EL (cell line): ENCODE results near the gene TMEM191C.
"Not testable (repeated sequence)": the region's sequence is repeated elsewhere in the genome, so short reads cannot be mapped to it uniquely, and the experiment has no call there.

Source experiments
- DNase-seq: peaks from one replicate; pipeline ENCODE4 v3.0.0-alpha.2; 2016

The TMEM191C gene

DNA sequence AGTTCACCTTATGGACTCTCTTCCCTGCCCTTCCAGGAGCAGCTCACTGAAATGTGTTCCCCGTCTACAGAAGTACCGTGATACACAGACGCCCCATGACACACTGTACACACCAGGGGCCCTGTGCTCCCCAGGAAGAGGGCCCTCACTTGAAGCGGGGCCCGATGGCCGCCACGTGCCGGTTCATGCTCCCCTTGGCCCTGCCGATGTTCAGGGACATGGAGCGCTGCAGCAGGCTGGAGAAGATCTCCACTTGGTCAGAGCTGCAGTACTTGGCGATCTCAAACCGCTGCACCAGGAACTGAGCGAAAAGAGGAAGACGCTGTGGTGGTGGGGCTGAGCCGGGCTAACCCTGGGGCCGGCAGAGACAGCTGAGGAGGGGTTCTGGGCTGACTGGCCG is 20.5 kb downstream of the TMEM191C start:
- not testable (repeated sequence) for DNase-seq

DNA sequence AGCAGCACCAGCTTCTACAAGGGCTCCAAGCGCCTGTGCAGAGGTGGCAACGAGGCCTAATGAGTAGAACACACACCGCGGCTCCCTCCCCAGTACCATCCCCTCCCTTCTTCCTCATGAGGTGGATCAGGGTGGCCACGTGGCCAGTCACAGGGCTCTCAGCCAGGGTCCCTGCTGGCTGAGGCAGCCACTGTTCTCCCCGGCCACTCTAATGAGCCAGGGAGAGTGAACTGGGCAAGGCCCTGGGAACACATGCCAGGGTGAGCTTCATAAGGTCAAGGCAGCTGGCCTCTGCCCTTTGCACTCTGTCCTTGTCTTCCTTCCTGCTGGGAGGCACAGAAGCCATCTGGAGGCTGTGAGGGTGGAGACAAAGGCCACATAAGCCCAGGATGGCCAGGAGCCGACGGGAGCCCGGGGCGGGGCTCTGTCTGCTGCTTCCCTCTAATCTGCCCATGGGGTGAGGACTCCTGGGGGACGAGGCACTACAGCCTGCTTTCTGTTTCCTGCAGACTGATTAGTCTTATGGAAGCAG is 22.0 kb downstream of the TMEM191C start:
- DNase-seq = not testable (repeated sequence)

DNA sequence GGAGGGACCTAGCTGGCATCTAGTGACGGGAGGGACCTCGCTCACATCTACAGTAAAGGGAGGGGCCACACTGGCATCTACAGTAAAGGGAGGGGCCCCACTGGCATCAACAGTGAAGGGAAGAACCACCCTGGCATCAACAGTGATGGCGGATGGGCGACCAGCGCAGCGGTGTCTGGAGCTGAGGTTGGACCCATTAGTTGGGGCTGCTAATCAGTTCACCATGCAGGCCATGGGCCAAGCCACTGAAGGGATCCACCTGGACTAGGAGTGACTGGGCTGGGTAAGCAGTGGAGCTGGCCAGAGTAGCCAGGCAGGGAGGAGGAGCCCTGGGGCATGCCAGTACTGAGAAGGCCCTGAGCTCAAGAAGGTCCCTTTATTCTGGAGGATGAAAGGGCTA is 23.4 kb downstream of the TMEM191C start:
- DNase-seq = not testable (repeated sequence)

DNA sequence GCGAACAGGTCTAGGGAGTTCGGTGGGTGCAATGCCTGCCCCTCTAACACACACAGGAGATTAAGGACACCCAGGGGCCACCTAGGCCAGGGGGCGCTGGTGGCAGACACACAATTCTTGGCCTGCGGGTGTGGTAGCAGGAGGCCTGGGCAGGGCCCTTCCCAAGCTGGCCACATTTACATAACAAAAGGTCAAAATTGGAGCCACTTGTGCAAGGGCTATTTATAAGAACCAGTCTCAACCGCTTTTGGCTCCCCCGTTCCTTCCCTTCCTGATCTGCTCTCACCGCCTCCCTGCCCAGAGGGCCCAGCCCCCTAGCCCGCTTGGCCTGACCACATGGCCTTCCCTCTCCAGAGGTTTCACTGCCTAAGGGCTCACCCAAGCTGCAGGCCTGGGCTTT is 25.1 kb downstream of the TMEM191C start:
- not testable (repeated sequence) for DNase-seq

DNA sequence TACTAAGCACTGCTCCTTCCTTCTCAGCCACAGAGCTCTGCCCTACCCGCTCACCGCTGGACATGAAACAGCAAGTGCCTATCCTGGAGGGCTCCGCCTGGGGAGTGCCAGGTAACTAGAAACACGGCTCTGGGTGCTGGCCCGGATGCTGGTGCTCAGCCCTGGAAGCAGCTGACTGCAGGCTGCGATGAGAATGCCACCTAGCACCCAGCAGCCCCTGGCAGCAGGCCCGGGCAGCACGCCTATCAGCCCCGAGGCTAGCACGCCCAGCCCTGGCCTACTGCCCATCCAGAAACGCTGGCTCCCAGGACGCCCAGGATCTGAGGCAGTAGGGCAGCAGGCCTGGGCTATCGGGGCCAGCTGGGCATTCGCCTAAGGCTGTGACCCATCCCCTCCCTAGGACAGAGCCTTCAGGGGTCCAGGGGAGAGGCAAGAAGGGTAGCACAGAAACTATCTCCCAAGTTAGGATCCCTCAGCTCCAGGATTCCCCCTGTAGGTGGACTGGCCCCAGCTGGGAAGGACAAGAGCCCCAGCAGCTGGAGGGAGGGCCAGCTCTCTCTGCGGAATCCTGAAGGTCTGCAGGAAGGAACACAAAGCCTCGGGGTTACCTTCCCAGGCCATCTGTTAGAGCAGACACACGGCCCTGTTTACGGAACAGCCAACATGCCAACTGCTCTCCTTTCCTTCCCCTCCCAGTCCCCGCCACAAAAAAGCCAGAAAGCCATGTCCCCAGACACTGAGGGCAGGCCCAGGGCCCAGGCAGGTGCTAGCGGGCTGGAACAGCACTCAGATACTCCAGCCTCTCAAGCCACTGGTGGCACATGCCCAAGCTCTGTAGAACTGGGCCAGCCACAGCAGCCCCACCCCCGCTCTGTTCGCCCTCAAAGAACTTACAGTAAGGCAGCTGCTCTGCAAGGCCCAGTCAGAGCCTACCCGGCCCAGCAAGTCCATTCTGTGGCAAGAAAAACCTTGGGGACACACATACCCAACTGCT is 26.9 kb downstream of the TMEM191C start:
- not testable (repeated sequence) for DNase-seq

DNA sequence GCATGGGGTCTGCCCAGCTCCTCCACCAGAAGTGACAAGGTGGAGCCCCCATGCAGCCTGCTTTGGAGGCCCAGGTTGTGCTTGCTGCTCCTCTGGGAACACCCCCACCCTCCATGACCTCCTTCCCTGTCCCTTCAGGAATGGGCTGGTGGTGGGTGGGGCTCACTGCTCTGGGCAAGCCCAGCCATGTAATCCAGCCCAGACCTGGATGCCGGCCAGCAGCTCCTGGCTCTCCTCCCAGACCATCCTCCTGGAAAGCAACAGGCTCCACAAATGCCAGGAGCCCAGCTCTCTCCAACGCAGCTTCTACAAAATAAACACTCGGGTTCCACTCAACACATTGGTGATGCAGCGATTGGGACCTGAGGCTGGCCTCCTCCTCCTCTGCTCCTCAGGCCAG is 30.8 kb downstream of the TMEM191C start:
- not testable (repeated sequence) for DNase-seq

DNA sequence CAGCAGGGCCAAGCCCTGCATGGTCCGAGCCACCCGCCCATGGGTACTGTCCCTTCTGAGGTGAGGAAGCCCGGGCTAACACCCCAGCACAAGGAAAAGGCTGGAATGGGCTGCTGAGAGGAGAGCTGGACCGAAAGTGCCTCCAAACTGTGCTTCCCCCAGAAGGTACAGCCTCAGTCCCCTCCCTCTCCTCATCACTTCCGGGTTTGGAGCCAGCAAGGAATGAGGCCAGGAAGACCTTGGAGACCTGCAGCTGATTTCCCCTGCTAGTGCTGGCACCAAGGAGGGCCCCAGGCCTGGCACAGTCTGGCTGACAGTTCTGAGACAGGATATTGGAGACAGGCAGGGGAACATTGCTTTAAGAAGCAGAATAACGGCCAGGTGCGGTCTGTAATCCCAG is 31.3 kb downstream of the TMEM191C start:
- DNase-seq = not testable (repeated sequence)

DNA sequence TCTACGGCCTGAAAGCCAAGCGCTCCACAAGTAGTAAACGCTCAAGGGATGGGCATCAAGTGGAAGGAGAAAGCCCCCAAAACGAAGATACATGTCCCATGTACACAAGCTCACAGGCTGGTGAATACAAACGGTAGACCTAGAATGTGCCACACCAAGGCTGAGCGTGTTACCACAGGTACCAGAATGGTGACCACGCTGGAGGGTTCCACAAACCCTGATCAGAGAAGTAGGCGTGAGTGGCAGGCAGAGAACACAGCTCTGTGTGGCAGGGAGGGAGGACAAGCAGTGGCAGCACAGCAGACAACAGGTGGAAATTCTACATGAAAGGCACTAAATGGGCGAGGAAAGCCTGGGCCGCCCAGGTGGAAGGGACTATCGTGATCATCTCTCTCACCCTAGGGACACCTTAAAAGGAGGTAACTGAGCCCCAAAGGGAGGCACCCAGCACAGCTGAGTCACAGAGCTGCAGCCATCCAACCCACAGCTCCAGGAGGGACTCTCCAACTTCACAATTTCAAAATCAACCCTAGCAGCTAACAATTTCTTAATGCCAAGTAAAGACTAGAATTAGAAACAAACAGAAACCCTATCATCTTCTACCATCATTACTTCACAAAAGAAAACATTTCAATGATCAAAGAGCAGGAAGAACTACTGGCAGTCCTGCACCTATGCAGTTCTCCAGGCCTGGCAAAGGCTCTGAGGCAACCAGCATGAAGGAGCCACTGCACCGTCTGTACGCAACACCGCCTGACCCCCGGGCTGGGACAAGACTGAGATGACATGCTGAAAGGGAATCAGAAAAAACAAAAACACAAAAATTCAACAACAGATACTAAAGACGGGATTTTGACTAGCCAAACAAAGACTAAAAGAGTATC is 32.7 kb downstream of the TMEM191C start:
- not testable (repeated sequence) for DNase-seq

DNA sequence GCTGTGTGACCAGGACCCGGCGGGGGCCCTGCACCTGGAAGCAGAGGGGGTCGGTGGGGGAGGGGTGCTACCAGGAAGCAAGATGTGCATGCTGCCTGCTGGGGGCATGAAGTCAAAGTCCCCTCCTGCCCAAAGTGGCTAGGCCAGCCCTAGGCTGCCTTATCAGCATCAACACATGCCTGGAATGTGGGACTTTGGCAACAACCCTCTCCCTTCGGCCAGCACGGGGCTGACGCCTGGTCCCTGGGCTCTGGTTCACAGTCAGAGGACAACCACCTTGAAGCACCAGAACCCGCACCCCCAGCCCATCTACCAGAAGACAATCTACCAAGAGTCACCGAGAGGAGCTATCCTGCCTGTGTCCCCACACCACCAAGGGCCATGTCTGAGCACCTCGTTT is 43.2 kb downstream of the TMEM191C start:
- not testable (repeated sequence) for DNase-seq

DNA sequence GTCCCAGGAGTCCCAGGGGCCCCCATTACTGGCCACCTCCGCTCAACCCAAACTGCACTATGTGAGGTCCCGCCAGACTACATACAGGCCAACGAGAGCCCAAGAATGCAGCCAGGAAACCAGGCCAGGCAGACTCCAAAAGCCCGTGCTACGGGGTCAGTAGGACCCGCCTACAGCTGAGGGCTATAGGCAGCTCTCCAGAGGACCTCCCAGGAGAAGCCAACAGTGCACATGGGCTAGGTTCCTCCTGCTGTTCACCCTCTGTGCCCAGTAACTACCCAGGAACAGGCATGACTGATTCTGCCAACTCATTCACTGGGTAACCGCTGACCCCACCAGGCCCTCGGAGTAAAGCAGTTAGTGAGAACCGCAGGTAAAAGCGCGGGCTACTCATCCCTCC is 44.8 kb downstream of the TMEM191C start:
- not testable (repeated sequence) for DNase-seq

DNA sequence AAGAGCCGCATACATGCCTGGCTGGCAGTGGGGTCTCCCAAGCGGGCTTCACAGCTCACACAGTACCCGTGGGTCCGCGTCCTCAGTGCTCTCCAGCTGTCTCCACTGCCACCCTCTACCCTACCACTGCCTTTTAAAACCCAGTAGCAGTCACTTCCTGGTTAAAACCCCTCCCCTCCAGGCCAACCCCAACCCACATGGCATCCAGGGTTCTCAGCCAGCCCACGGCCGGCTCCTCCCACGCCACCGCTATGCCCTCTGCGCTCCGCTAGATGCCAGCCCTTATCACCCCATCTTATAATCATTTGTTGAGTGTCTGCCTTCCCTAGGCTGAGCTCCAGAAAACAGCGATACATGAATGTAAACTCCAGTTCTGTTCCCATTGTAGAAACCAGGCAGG is 46.9 kb downstream of the TMEM191C start:
- not testable (repeated sequence) for DNase-seq

DNA sequence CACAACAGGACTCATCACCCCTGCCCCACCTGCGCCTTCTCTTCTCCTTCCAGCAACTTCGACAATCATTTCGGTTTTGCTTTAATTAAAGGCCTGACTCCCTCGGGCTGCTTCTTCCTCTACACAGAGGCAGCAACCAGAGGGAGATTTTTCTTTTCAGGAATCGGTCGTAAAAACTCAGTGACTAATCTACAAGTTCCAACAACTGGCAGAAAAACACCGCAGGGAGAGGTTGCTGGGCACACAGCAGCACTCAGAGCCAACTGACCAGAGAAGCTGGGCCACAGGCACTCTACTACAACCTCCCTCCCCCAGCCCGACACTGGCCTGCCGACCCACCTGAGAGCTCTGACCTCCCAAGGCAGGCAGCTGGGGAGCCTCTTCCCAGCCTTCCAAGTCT is 48.0 kb downstream of the TMEM191C start:
- DNase-seq = not testable (repeated sequence)

DNA sequence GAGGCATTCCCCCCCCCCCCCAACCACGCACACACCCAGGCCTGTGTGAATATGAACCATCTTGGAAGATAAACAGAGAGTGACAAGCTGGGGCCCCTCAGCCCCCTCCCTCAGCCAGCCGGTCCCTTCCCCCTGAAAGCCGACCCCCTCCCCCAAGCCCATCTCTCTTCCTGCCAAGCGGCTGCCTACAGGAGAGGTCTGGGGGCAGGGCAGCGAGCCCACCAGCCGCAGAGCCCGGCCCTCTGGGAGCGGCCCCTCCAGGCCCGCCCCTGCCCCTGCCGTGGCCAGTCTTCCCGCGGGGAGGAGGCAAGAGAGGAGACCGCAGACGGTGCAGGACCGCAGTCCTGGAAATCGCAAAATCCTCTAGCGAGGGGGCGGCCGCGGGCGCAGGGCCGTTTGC is 49.3 kb downstream of the TMEM191C start:
- not testable (repeated sequence) for DNase-seq

DNA sequence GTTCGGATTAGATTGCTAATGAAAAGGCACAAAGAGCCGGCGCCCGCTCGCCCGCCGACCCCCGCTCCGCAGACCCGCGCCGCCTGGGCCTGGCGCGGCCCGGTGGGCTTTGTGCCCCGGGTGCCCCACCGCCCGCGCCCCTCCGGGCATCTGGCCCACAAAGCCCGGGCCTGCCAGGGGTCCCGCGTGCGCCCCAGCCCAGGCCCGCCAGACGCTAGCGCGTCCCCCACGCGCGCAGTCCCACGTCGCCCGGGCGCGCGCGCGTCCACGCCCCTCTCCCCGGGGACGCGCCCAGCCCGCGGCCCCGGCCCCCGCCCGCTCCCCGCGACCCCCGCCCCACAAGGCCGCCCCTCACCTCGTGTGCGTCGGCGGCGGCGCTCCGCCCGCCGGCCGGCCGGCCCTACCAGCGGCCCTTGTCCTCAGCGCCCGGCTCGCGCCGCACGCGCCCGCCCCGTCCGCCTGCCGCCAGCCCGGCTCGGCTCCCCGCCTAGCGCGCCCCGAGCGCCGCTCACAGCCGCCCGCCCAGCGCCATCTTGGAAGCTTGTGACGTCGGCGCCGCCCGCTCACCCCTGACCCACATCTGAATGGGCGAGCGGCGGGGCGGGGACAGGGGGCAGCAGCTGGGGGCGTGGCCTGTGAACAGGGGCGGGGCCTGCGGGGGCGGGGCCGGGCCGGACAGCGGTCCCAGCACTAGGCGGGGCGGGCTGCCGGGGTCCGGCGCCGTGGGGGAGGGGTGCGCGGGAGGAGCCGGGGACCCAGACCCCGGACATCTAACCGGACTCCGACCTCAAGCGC is 50.0 kb downstream of the TMEM191C start:
- not testable (repeated sequence) for DNase-seq
